ENCODE measurements around the gene BABAM1. TPM values are rescaled to one million over a fixed set of nuclear protein-coding genes. Genes with fewer than 3 reads are reported as not detected.

BABAM1 gene
- total RNA-seq, 1 experiment from 2014 or later = 146 TPM

DNA sequence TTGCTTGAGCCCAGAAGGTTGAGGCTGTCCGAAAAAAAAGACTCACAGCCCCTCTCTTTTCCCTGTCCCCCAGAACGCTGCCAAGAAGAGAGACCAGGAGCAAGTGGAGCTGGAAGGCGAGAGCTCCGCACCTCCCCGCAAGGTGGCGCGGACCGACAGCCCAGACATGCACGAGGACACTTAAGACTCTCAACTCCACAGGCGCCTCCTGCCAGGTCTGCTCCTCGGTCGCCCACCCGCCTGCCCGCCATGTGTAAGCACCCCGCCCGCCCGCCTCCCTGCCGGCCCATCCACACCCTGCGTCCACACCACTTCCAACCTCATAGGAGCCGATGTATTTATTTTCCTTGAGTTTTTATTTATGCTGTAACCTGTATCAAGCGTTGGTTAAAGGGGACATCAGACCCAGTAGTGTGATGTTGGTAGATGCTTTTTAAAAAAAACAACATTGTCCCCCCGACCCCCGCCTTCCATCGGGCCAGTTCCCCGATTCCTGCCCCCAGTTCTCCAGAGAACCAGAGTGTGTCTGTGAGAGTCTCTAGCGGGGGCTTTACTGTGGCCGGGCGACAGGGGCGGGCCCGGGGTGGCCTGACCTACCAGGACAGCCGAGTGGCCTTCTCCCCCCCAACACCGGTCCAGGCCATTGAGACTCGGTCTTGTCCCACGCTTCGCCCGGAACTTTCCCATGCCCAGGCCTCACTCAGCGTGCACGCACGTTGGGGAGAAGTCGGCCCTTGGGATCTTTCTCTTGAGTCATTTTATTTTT, 52.4 kb downstream of the BABAM1 start:
- Mint-ChIP-seq H3K27ac (no peak overlapping the region), H3K4me1 (peaks cover 6% of the 10 kb centered on the region; the same call in 1 of the 2 replicates), H3K27me3 (ENCODE audit: low read depth) (no peaks in the 10 kb centered on the region), H3K4me3 (no peak overlapping the region), H3K9me3 (no peaks in the 10 kb centered on the region), H3K36me3 (peaks cover 32% of the 10 kb centered on the region)
- TF ChIP-seq, protein P1, sequence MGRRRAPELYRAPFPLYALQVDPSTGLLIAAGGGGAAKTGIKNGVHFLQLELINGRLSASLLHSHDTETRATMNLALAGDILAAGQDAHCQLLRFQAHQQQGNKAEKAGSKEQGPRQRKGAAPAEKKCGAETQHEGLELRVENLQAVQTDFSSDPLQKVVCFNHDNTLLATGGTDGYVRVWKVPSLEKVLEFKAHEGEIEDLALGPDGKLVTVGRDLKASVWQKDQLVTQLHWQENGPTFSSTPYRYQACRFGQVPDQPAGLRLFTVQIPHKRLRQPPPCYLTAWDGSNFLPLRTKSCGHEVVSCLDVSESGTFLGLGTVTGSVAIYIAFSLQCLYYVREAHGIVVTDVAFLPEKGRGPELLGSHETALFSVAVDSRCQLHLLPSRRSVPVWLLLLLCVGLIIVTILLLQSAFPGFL (CRISPR knock-in tag; IDR thresholded peaks at IDR 0.05; ENCODE audit: borderline replicate concordance) = no peak
- no peak for TF ChIP-seq CTCF (IDR thresholded peaks at IDR 0.05)
- no peak for TF ChIP-seq ZNF317 (CRISPR knock-in tag; IDR thresholded peaks at IDR 0.05; ENCODE audit: borderline replicate concordance, low read depth)
- no peak for TF ChIP-seq MAX (CRISPR knock-in tag; IDR thresholded peaks at IDR 0.05)
- TF ChIP-seq RELA (CRISPR knock-in tag; IDR thresholded peaks at IDR 0.05; ENCODE audit: borderline replicate concordance) = no peak
- TF ChIP-seq, protein P2, sequence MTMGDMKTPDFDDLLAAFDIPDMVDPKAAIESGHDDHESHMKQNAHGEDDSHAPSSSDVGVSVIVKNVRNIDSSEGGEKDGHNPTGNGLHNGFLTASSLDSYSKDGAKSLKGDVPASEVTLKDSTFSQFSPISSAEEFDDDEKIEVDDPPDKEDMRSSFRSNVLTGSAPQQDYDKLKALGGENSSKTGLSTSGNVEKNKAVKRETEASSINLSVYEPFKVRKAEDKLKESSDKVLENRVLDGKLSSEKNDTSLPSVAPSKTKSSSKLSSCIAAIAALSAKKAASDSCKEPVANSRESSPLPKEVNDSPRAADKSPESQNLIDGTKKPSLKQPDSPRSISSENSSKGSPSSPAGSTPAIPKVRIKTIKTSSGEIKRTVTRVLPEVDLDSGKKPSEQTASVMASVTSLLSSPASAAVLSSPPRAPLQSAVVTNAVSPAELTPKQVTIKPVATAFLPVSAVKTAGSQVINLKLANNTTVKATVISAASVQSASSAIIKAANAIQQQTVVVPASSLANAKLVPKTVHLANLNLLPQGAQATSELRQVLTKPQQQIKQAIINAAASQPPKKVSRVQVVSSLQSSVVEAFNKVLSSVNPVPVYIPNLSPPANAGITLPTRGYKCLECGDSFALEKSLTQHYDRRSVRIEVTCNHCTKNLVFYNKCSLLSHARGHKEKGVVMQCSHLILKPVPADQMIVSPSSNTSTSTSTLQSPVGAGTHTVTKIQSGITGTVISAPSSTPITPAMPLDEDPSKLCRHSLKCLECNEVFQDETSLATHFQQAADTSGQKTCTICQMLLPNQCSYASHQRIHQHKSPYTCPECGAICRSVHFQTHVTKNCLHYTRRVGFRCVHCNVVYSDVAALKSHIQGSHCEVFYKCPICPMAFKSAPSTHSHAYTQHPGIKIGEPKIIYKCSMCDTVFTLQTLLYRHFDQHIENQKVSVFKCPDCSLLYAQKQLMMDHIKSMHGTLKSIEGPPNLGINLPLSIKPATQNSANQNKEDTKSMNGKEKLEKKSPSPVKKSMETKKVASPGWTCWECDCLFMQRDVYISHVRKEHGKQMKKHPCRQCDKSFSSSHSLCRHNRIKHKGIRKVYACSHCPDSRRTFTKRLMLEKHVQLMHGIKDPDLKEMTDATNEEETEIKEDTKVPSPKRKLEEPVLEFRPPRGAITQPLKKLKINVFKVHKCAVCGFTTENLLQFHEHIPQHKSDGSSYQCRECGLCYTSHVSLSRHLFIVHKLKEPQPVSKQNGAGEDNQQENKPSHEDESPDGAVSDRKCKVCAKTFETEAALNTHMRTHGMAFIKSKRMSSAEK (CRISPR knock-in tag; IDR thresholded peaks at IDR 0.05; ENCODE audit: borderline replicate concordance) = no peak
- ATAC-seq = no peak
- DNase-seq (ENCODE audit: low spot score) = no peak
- ChIA-PET CTCF (interaction anchor here (2.2 kb wide), 1 partner anchor 8 kb away, joined by 6 read pairs; no protein-coding TSS in a partner anchor), POLR2A (no interaction called here)

DNA sequence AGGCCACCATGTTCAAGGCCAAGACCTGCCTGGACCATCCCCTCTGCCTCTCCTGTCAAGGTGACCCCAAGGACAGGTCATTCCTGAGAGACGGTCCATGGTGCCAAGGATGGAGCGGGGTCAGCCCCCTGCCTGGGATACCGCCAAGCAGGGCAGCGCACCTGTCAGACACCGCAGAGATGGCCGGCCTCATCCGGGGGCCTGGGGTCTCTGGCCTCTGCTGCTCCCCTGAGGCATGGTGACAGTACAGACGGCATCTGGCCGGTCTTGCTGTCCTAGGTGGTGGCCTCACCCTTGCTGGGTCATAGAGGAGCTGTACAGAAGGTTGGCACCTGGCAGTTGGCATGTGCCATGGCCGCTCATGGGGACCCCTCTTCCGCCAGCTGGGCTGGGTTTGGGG, 53.2 kb downstream of the BABAM1 start:
- H3K9me3 Mint-ChIP-seq = no peaks in the 10 kb centered on the region
- CTCF ChIA-PET = no interaction called here
- TF ChIP-seq, protein P3, sequence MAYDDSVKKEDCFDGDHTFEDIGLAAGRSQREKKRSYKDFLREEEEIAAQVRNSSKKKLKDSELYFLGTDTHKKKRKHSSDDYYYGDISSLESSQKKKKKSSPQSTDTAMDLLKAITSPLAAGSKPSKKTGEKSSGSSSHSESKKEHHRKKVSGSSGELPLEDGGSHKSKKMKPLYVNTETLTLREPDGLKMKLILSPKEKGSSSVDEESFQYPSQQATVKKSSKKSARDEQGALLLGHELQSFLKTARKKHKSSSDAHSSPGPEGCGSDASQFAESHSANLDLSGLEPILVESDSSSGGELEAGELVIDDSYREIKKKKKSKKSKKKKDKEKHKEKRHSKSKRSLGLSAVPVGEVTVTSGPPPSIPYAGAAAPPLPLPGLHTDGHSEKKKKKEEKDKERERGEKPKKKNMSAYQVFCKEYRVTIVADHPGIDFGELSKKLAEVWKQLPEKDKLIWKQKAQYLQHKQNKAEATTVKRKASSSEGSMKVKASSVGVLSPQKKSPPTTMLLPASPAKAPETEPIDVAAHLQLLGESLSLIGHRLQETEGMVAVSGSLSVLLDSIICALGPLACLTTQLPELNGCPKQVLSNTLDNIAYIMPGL (CRISPR knock-in tag; IDR thresholded peaks at IDR 0.05) = no peak
- TF ChIP-seq ZNF671 (CRISPR knock-in tag; IDR thresholded peaks at IDR 0.05) (no peak), KAT7 (CRISPR knock-in tag; IDR thresholded peaks at IDR 0.05; ENCODE audit: borderline replicate concordance) (no peak), ATF2 (CRISPR knock-in tag; IDR thresholded peaks at IDR 0.05; ENCODE audit: borderline replicate concordance, low read depth) (no peak), NFATC4 (CRISPR knock-in tag; IDR thresholded peaks at IDR 0.05) (no peak), ZNF138 (CRISPR knock-in tag; conservative IDR thresholded peaks at IDR 0.05) (no peak), E2F5 (CRISPR knock-in tag; IDR thresholded peaks at IDR 0.05) (no peak)
- TF ChIP-seq, protein P4, sequence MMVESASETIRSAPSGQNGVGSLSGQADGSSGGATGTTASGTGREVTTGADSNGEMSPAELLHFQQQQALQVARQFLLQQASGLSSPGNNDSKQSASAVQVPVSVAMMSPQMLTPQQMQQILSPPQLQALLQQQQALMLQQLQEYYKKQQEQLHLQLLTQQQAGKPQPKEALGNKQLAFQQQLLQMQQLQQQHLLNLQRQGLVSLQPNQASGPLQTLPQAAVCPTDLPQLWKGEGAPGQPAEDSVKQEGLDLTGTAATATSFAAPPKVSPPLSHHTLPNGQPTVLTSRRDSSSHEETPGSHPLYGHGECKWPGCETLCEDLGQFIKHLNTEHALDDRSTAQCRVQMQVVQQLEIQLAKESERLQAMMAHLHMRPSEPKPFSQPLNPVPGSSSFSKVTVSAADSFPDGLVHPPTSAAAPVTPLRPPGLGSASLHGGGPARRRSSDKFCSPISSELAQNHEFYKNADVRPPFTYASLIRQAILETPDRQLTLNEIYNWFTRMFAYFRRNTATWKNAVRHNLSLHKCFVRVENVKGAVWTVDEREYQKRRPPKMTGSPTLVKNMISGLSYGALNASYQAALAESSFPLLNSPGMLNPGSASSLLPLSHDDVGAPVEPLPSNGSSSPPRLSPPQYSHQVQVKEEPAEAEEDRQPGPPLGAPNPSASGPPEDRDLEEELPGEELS (CRISPR knock-in tag; IDR thresholded peaks at IDR 0.05) = no peak
- DNase-seq (ENCODE audit: low spot score) (no peak), ATAC-seq (no peak)
- POLR2A ChIA-PET = interaction anchor here (1.7 kb wide), 1 partner anchor 11 kb away, joined by 8 read pairs; the partner anchor contains the start of gene DDA1
- no peak overlapping the region for H3K4me3 Mint-ChIP-seq
- no peak overlapping the region for H3K27ac Mint-ChIP-seq
- peaks cover 6% of the 10 kb centered on the region; the same call in 1 of the 2 replicates for H3K4me1 Mint-ChIP-seq
- H3K36me3 Mint-ChIP-seq = peaks cover 30% of the 10 kb centered on the region
- no peaks in the 10 kb centered on the region for H3K27me3 Mint-ChIP-seq (ENCODE audit: low read depth)

Data from WTC11 (cell line).